ENCODE data around the gene MLH3. TPM values are rescaled to one million over a fixed set of nuclear protein-coding genes. Genes with fewer than 3 reads are reported as not detected.

MLH3 gene
- polyA plus RNA-seq, 1 of the 3 experiments (the other 2 are of a cell fraction) = 3.8 TPM

DNA sequence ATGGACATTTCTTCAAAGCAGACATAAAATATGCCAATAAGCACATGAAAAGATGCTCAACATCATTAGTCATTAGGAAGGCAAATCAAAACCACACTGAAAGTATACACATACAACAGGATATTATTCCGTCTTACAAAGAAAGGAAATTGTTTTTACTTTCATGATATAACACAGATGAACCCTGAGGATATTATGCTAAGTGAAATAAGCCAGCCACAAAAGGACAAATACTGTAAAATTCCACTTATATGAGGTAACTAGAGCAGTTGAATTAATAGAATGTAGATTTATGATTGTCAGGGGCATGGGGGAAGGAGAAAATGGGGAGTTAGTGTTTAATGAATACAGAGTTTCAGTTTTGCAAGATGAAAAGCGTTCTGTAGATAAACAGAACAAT lies 8.4 kb upstream of the MLH3 start (continued):
- TF ChIP-seq, protein P1, sequence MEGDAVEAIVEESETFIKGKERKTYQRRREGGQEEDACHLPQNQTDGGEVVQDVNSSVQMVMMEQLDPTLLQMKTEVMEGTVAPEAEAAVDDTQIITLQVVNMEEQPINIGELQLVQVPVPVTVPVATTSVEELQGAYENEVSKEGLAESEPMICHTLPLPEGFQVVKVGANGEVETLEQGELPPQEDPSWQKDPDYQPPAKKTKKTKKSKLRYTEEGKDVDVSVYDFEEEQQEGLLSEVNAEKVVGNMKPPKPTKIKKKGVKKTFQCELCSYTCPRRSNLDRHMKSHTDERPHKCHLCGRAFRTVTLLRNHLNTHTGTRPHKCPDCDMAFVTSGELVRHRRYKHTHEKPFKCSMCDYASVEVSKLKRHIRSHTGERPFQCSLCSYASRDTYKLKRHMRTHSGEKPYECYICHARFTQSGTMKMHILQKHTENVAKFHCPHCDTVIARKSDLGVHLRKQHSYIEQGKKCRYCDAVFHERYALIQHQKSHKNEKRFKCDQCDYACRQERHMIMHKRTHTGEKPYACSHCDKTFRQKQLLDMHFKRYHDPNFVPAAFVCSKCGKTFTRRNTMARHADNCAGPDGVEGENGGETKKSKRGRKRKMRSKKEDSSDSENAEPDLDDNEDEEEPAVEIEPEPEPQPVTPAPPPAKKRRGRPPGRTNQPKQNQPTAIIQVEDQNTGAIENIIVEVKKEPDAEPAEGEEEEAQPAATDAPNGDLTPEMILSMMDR (IDR thresholded peaks at IDR 0.05) = no peak
- TF ChIP-seq TEAD4 (IDR thresholded peaks at IDR 0.05; ENCODE audit: borderline replicate concordance, insufficient read depth) (peak; percentile 26; the same call in 1 of the 2 replicates), FOXJ3 (CRISPR knock-in tag; IDR thresholded peaks at IDR 0.05) (no peak), EP300 (IDR thresholded peaks at IDR 0.05; ENCODE audit: borderline replicate concordance in 1 of 2, low read depth in 1 of 2, low read length in 1 of 2) (peak; percentile 42 to 43; a peak in 2 of 4 replicates), FOSL2 (IDR thresholded peaks at IDR 0.05; ENCODE audit: borderline replicate concordance, low read depth) (no peak), POLR2AphosphoS5 (IDR thresholded peaks at IDR 0.05; ENCODE audit: low read depth, low read length) (peak; percentile 17; the same call in 1 of the 2 replicates), SIN3A (IDR thresholded peaks at IDR 0.05; ENCODE audit: borderline replicate concordance, low read depth, low read length) (no peak), TAF1 (IDR thresholded peaks at IDR 0.05; ENCODE audit: borderline replicate concordance, low read depth, low read length) (no peak)
- TF ChIP-seq, protein P2, sequence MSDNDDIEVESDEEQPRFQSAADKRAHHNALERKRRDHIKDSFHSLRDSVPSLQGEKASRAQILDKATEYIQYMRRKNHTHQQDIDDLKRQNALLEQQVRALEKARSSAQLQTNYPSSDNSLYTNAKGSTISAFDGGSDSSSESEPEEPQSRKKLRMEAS (IDR thresholded peaks at IDR 0.05; ENCODE audit: low read depth) = no peak
- TF ChIP-seq, protein P3, sequence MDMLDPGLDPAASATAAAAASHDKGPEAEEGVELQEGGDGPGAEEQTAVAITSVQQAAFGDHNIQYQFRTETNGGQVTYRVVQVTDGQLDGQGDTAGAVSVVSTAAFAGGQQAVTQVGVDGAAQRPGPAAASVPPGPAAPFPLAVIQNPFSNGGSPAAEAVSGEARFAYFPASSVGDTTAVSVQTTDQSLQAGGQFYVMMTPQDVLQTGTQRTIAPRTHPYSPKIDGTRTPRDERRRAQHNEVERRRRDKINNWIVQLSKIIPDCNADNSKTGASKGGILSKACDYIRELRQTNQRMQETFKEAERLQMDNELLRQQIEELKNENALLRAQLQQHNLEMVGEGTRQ (IDR thresholded peaks at IDR 0.05; ENCODE audit: borderline replicate concordance, low read depth, low read length) = no peak
- TF ChIP-seq, protein P4, sequence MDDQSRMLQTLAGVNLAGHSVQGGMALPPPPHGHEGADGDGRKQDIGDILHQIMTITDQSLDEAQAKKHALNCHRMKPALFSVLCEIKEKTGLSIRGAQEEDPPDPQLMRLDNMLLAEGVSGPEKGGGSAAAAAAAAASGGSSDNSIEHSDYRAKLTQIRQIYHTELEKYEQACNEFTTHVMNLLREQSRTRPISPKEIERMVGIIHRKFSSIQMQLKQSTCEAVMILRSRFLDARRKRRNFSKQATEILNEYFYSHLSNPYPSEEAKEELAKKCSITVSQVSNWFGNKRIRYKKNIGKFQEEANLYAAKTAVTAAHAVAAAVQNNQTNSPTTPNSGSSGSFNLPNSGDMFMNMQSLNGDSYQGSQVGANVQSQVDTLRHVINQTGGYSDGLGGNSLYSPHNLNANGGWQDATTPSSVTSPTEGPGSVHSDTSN (IDR thresholded peaks at IDR 0.05) = peak; percentile 56
- TF ChIP-seq, protein P5, sequence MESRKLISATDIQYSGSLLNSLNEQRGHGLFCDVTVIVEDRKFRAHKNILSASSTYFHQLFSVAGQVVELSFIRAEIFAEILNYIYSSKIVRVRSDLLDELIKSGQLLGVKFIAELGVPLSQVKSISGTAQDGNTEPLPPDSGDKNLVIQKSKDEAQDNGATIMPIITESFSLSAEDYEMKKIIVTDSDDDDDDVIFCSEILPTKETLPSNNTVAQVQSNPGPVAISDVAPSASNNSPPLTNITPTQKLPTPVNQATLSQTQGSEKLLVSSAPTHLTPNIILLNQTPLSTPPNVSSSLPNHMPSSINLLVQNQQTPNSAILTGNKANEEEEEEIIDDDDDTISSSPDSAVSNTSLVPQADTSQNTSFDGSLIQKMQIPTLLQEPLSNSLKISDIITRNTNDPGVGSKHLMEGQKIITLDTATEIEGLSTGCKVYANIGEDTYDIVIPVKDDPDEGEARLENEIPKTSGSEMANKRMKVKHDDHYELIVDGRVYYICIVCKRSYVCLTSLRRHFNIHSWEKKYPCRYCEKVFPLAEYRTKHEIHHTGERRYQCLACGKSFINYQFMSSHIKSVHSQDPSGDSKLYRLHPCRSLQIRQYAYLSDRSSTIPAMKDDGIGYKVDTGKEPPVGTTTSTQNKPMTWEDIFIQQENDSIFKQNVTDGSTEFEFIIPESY (IDR thresholded peaks at IDR 0.05; ENCODE audit: borderline replicate concordance, low read depth) = no peak

DNA sequence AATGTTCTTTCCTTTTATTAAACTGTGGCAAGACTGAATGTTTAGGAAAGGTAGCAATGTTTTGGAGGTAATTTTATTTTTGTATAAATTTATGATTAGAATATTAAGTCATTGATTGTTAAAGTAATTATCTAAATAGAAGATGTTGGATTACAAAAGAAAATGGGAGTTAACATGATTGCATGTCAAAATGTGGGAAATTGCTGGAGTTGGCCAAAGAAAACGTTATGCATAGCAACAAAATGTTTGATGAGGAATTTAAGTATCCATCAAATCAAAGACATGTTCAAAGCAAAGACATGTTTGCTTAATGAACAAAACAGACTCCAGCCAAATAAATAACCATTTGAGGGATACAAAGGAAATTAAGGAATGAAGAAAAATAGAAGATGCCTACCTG lies 3.2 kb upstream of the MLH3 start:
- no peaks in the 10 kb centered on the region for H3K9me2 ChIP-seq
- H3K79me2 ChIP-seq (ENCODE audit: insufficient read depth) = peaks cover 37% of the 10 kb centered on the region
- H3K4me2 ChIP-seq = no peak overlapping the region
- ChIA-PET CTCF (interaction anchor here (0.6 to 1.2 kb wide), 2 partner anchors 9 kb away, joined by 4 read pairs; partner anchors contain the start of gene ACYP1), POLR2A (no interaction called here)
- H3K9ac ChIP-seq = no peak overlapping the region
- no peaks in the 10 kb centered on the region for H3K27me3 ChIP-seq (ENCODE audit: insufficient read depth)
- 75% methylated on average over 1 of the region's 1 CpG for WGBS (ENCODE audit: low lambda C conversion rate)
- H3F3A ChIP-seq (replicated peaks; ENCODE audit: insufficient read depth) = peaks cover 22% of the 10 kb centered on the region
- DNase-seq = no peak
- H4K20me1 ChIP-seq (ENCODE audit: insufficient read depth) = no peaks in the 10 kb centered on the region
- H3K4me3 ChIP-seq (ENCODE audit: low read depth in 2 of 2, low read length in 1 of 2) = no peak overlapping the region
- H2AFZ ChIP-seq (ENCODE audit: low read depth) = no peak overlapping the region
- peaks cover 0 to 17% of the 10 kb centered on the region in 2 experiments for H3K36me3 ChIP-seq (replicated peaks in 1 of 2; ENCODE audit: control insufficient read depth in 1 of 2, insufficient read depth in 2 of 2, low read length in 1 of 2)
- peaks cover 8 to 11% of the 10 kb centered on the region in 2 experiments; a peak in 3 of 4 replicates for H3K4me1 ChIP-seq (ENCODE audit: control insufficient read depth in 1 of 2, insufficient read depth in 2 of 2, low read depth in 1 of 2, low read length in 1 of 2)
- no peaks in the 10 kb centered on the region for H3K9me3 ChIP-seq
- H3K27ac ChIP-seq (ENCODE audit: low read depth in 2 of 2, low read length in 1 of 2) = peak overlapping the region; percentile 64 to 88; a peak in 3 of 4 replicates
- TF ChIP-seq SIN3A (IDR thresholded peaks at IDR 0.05; ENCODE audit: borderline replicate concordance, low read depth, low read length) = no peak
- no peak for TF ChIP-seq NFIC (IDR thresholded peaks at IDR 0.05; ENCODE audit: borderline replicate concordance)
- no peak for TF ChIP-seq TAF1 (IDR thresholded peaks at IDR 0.05; ENCODE audit: borderline replicate concordance, low read depth, low read length)
- no peak for TF ChIP-seq SMC3 (IDR thresholded peaks at IDR 0.05; ENCODE audit: low read depth, low read length)
- no peak for TF ChIP-seq GABPA (IDR thresholded peaks at IDR 0.05; ENCODE audit: low read depth)
- no peak for TF ChIP-seq RCOR1 (IDR thresholded peaks at IDR 0.05; ENCODE audit: low read length)
- TF ChIP-seq, protein P4 (IDR thresholded peaks at IDR 0.05) = no peak
- TF ChIP-seq, protein P6, sequence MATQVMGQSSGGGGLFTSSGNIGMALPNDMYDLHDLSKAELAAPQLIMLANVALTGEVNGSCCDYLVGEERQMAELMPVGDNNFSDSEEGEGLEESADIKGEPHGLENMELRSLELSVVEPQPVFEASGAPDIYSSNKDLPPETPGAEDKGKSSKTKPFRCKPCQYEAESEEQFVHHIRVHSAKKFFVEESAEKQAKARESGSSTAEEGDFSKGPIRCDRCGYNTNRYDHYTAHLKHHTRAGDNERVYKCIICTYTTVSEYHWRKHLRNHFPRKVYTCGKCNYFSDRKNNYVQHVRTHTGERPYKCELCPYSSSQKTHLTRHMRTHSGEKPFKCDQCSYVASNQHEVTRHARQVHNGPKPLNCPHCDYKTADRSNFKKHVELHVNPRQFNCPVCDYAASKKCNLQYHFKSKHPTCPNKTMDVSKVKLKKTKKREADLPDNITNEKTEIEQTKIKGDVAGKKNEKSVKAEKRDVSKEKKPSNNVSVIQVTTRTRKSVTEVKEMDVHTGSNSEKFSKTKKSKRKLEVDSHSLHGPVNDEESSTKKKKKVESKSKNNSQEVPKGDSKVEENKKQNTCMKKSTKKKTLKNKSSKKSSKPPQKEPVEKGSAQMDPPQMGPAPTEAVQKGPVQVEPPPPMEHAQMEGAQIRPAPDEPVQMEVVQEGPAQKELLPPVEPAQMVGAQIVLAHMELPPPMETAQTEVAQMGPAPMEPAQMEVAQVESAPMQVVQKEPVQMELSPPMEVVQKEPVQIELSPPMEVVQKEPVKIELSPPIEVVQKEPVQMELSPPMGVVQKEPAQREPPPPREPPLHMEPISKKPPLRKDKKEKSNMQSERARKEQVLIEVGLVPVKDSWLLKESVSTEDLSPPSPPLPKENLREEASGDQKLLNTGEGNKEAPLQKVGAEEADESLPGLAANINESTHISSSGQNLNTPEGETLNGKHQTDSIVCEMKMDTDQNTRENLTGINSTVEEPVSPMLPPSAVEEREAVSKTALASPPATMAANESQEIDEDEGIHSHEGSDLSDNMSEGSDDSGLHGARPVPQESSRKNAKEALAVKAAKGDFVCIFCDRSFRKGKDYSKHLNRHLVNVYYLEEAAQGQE (IDR thresholded peaks at IDR 0.05; ENCODE audit: low read depth, low read length) = no peak
- no peak for TF ChIP-seq NRF1 (IDR thresholded peaks at IDR 0.05; ENCODE audit: low read depth, low read length)
- no peak for TF ChIP-seq RAD21 (IDR thresholded peaks at IDR 0.05; ENCODE audit: low read length)
- no peak for TF ChIP-seq ELF1 (IDR thresholded peaks at IDR 0.05)

Measured in SK-N-SH (cell line).